Activated CD4-positive, alpha-beta T cell treated with anti-CD3 and anti-CD28 coated beads for 36 hours (primary cell): ENCODE measurements around the gene IFT20. TPM values are rescaled to one million over a fixed set of nuclear protein-coding genes. Genes with fewer than 3 reads are reported as not detected.
"Not testable (repeated sequence)": the region's sequence is repeated elsewhere in the genome, so short reads cannot be mapped to it uniquely, and the experiment has no call there.

Experiments
- ATAC-seq: fragments of 200-7000 bp; cut with Tn5 transposase; one replicate; pipeline ENCODE4 v1.10.0; 2021; ENCODE audit warnings: mild to moderate bottlenecking, moderate library complexity
- CTCF ChIA-PET: fragments of 350-600 bp; sonication (Branson Sonifier 250); formaldehyde crosslinking; loops from one replicate; lab custom pipeline; 2021; ENCODE audit warnings: antibody characterized with exemption; lab: Charles Lee
- POLR2A ChIA-PET: fragments of 350-600 bp; sonication (Branson Sonifier 250); formaldehyde crosslinking; loops from one replicate; lab custom pipeline; 2021; ENCODE audit warnings: antibody characterized with exemption, inconsistent platforms; lab: Charles Lee
- DNase-seq: peaks from one replicate; pipeline ENCODE4 v3.0.0-alpha.2; 2020
- H3K27ac Mint-ChIP-seq: one replicate; pipeline ENCODE4 v1.8.0; 2021; ENCODE audit warnings: mixed read lengths
- H3K27me3 Mint-ChIP-seq: one replicate; pipeline ENCODE4 v1.8.0; 2021; ENCODE audit warnings: mixed read lengths
- H3K36me3 Mint-ChIP-seq: one replicate; pipeline ENCODE4 v1.8.0; 2021; ENCODE audit warnings: low read depth, mixed read lengths
- H3K4me1 Mint-ChIP-seq: one replicate; pipeline ENCODE4 v1.8.0; 2021; ENCODE audit warnings: mixed read lengths
- H3K4me3 Mint-ChIP-seq: one replicate; pipeline ENCODE4 v1.8.0; 2021; ENCODE audit warnings: mild to moderate bottlenecking, moderate library complexity, mixed read lengths
- H3K9me3 Mint-ChIP-seq: one replicate; pipeline ENCODE4 v1.8.0; 2021; ENCODE audit warnings: low read depth, mixed read lengths
- intact Hi-C, 2 experiments: fragments of 100-400 bp; cut with DNase I in 1 of 2; cut with micrococcal nuclease in 1 of 2; formaldehyde crosslinking; loops; one replicate each; pipeline versions ENCODE4 v1.14.2 to v1.15.1; 2022 to 2024; cut with DNase I, micrococcal nuclease
- total RNA-seq, 2 experiments: library from RNA; stranded (reverse); gene quantifications; one replicate each; pipeline ENCODE4 v1.2.3, GENCODE V29; 2021

IFT20 gene
- total RNA-seq, 2 experiments from 2014 or later, result 12.9 to 17.3 TPM

DNA sequence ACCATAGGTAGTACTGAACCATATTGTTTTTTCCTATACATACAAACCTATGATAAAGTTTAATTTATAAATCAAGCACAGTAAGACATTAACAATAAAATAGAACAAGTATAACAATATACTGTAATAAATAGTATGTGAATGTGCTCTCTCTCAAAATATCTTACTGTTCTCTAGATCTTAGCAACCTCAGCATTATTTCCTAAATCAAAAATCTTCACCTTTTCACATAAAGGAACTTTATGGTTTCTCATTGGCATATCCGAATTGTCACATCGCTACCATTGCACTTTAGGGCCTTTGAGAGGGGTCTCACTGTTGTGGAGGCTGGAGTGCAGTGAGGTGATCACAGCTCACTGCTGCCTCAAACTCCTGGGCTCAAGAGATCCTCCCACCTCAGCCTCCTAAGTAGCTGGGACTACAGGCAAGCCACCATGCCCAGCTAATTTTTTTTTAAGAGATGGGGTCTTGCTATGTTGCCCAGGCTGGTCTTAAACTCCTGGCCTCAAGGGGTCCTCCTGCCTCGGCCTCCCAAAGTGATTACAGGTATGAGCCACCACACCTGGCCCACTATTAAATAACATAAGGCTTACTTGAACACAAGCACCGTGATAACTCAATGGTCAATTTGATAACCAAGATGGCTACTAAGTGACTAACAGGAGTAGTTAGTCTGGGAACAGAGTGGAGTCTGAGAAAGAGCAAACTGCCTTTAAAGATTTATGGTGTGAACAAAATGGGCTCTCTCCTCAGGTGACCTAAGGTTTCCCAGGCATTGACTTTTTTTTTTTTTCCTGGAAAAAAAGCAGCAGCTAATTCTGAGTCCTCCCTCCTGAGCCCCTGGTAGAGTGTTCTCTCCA, 19.2 kb downstream of the IFT20 start:
- CTCF ChIA-PET, result no interaction called here
- no peak overlapping the region for H3K4me3 Mint-ChIP-seq
- ATAC-seq, result no peak

DNA sequence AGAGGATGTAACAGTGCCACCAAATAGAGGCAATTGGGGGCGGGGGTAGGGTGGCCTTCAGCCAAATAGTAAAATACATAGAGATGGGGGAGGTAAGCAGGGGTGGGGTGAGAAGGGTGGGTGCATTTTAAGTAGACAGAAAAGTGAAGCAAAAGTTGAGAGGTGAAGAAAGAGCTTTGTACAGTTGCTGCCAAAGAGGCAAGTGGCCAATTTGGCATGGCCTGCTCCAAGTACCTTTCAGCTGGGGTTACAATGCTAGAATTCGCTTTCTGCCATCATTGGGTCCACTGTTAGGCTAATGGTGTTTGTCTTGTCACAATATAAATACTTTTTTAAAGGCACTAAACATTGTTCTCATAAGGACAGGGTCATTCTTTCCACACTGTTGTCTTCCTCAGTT, 21.4 kb downstream of the IFT20 start:
- CTCF ChIA-PET, result interaction anchor here (1.3 kb wide), 1 partner anchor 62 kb away, joined by 3 read pairs; no protein-coding TSS in a partner anchor
- H3K4me1 Mint-ChIP-seq, result peaks cover 10% of the 10 kb centered on the region
- H3K27ac Mint-ChIP-seq, result no peak overlapping the region
- intact Hi-C loops, result no loop called here
- H3K9me3 Mint-ChIP-seq, result no peaks in the 10 kb centered on the region
- POLR2A ChIA-PET, result interaction anchor here (0.6 kb wide), 1 partner anchor 11 kb away, joined by 4 read pairs; no protein-coding TSS in a partner anchor
- peaks cover 2% of the 10 kb centered on the region for H3K27me3 Mint-ChIP-seq
- no peak overlapping the region for H3K4me3 Mint-ChIP-seq
- ATAC-seq, result no peak
- H3K36me3 Mint-ChIP-seq, result no peaks in the 10 kb centered on the region
- DNase-seq, result no peak

More for the DNA sequence above, 19.2 kb downstream of the IFT20 start:
- H3K27me3 Mint-ChIP-seq, result peaks cover 2% of the 10 kb centered on the region
- peaks cover 21% of the 10 kb centered on the region for H3K4me1 Mint-ChIP-seq
- no peak overlapping the region for H3K27ac Mint-ChIP-seq
- no peak for DNase-seq
- H3K9me3 Mint-ChIP-seq, result no peaks in the 10 kb centered on the region
- intact Hi-C loops, result no loop called here
- POLR2A ChIA-PET, result no interaction called here
- peaks cover 6% of the 10 kb centered on the region for H3K36me3 Mint-ChIP-seq

DNA sequence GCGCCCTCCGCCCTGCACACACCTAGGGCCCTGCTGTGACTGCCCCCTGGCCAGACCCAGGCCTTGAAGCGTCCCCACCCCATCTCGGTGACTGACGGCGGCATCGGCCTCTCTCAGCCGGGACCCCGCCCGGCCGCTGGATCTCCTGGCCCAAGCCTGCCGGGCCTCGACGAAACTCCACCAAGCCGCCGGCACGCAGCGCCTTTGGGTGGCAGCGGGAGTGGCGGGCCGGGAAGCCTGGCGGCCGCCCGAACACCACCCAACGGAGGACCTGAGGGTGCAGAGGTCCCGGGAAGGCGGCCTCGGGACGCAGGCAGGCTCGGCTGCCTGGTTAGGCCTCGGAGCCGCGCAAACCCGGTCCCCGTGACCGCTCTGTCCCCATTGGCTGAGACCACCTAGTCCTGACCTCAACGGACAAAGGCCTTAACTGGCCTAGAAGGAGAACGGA, 28.3 kb downstream of the IFT20 start:
- intact Hi-C loops, result no loop called here
- Mint-ChIP-seq H3K27me3 (peaks cover 20% of the 10 kb centered on the region), H3K4me3 (no peak overlapping the region), H3K36me3 (no peaks in the 10 kb centered on the region), H3K9me3 (no peaks in the 10 kb centered on the region), H3K27ac (no peak overlapping the region), H3K4me1 (no peaks in the 10 kb centered on the region)
- ChIA-PET POLR2A (no interaction called here), CTCF (no interaction called here)
- ATAC-seq (no peak), DNase-seq (no peak)

DNA sequence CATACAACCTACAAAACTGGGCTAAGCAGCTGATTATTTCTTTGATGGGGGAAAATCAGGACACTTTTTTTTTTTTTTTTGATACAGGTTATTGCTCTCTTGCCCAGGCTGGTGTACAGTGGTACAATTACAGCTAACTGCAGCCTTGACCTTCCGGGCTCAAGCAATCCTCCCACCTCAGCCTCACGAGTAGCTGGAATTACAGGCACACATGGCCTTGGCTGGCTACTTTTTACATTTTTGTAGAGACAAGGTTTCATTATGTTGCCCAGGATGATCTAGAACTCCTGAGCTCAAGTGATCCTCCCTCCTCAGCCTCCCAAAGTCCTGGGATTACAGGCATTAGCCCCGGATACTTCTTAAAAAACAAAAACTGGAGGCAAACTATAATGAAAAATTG, 36.8 kb downstream of the IFT20 start:
- peaks cover 7% of the 10 kb centered on the region for H3K27me3 Mint-ChIP-seq
- ChIA-PET POLR2A (no interaction called here), CTCF (interaction anchor here (1.2 kb wide), 1 partner anchor 47 kb away, joined by 3 read pairs; no protein-coding TSS in a partner anchor)
- DNase-seq (no peak), ATAC-seq (no peak)
- no peak overlapping the region for H3K4me3 Mint-ChIP-seq
- no peaks in the 10 kb centered on the region for H3K9me3 Mint-ChIP-seq
- no peak overlapping the region for H3K27ac Mint-ChIP-seq
- peaks cover 15% of the 10 kb centered on the region for H3K4me1 Mint-ChIP-seq
- no peaks in the 10 kb centered on the region for H3K36me3 Mint-ChIP-seq
- intact Hi-C loops, result no loop called here

DNA sequence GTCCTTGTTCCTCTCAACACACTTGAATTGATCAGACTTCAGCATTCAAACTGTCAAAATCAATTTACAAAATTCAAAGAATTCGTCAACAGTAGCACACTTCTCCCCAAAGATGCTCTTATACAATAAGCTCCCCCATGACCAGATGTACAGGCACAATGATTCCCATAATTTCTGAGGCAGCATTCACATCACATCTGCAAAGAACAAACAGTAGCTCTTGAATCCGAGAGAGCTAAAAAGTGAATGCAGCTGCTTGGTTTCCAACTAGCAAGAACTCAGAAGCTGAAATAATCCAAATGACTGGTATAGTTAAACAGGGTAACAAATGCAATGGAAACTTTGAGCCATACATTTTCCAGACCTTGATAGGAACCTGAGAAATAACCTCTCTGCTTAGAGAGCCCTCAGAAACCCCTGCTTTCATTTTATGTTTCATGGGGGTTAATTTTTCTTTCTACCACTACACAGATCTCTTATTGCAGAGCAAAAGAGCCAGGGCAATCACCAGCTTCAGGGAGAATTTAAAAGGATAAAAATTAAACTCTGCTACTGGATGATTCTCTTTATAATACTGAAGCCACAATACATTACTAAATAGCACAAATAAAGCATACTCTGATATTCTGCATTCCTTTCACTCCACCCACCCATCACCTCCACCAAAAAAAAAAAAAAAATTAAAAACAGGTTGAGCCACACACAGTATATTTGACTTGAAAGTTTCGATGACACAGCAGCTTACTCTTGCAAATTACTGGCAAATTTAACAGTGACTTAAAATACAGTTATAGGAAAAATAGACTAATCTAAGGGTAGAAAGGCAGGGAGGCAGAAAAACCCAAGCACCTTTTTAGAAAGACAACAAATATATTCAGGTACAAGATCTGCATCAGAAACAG, 39.3 kb downstream of the IFT20 start:
- intact Hi-C loops, result loop anchor here in 1 of 2 experiments (1.0 kb wide), 1 partner anchor 18 kb away; no protein-coding TSS in a partner anchor
- Mint-ChIP-seq H3K9me3 (no peaks in the 10 kb centered on the region), H3K27ac (peak overlapping the region; percentile 76), H3K27me3 (peaks cover 10% of the 10 kb centered on the region), H3K4me3 (no peak overlapping the region), H3K4me1 (peaks cover 15% of the 10 kb centered on the region), H3K36me3 (no peaks in the 10 kb centered on the region)
- DNase-seq (no peak), ATAC-seq (peak; percentile 86)
- CTCF ChIA-PET, result interaction anchor here (0.9 to 1.0 kb wide), 2 partner anchors 15 to 44 kb away, joined by 3 to 6 read pairs; no protein-coding TSS in a partner anchor
- POLR2A ChIA-PET, result interaction anchor here (0.6 to 0.7 kb wide), 2 partner anchors 18 to 62 kb away, joined by 3 read pairs; a partner anchor contains a TSS

DNA sequence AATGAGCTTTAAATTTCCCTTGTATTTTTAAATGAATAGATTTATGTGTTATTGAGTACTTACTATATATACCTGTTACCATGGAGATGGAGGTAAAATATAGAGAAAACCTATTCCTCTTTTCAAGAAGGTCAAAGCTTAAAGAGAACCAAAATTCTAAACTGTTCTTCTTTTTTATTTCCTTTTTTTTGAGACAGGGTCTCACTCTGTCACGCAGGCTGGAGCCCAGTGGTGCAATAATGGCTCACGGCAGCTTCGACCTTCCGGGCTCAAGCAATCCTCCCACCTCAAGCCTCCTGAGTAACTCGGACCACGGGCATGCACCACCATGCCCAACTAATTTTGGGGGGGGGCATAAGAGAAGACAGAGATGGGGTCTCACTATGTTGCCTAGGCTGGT, 41.3 kb downstream of the IFT20 start:
- no peaks in the 10 kb centered on the region for H3K36me3 Mint-ChIP-seq
- DNase-seq (no peak), ATAC-seq (no peak)
- peaks cover 10% of the 10 kb centered on the region for H3K27me3 Mint-ChIP-seq
- peaks cover 15% of the 10 kb centered on the region for H3K4me1 Mint-ChIP-seq
- H3K9me3 Mint-ChIP-seq, result no peaks in the 10 kb centered on the region
- H3K27ac Mint-ChIP-seq, result no peak overlapping the region
- CTCF ChIA-PET, result interaction anchor here (0.9 to 1.0 kb wide), 2 partner anchors 18 to 553 kb away, joined by 3 to 5 read pairs; no protein-coding TSS in a partner anchor
- intact Hi-C loops, result no loop called here
- no peak overlapping the region for H3K4me3 Mint-ChIP-seq
- POLR2A ChIA-PET, result no interaction called here

DNA sequence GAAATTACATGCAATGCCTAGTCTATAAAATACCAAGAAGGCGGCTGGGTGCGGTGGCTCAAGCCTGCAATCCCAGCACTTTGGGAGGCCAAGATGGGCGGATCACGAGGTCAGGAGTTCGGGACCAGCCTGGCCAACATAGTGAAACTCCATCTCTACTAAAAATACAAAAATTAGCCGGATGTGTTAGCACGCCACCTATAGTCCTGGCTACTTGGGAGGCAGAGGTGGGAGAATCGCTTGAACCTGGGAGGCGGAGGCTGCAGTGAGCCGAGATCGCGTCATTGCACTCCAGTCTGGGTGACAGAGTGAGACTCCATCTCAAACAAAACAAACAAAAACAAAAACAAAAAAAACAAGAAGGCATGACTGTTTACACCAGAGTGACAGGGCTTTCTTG, 42.4 kb downstream of the IFT20 start:
- H3K36me3 Mint-ChIP-seq, intact Hi-C loops, H3K27ac Mint-ChIP-seq, ATAC-seq, H3K4me3 Mint-ChIP-seq, POLR2A ChIA-PET, CTCF ChIA-PET, DNase-seq, H3K9me3 Mint-ChIP-seq, H3K27me3 Mint-ChIP-seq: not testable (repeated sequence)
- peaks cover 15% of the 10 kb centered on the region for H3K4me1 Mint-ChIP-seq

DNA sequence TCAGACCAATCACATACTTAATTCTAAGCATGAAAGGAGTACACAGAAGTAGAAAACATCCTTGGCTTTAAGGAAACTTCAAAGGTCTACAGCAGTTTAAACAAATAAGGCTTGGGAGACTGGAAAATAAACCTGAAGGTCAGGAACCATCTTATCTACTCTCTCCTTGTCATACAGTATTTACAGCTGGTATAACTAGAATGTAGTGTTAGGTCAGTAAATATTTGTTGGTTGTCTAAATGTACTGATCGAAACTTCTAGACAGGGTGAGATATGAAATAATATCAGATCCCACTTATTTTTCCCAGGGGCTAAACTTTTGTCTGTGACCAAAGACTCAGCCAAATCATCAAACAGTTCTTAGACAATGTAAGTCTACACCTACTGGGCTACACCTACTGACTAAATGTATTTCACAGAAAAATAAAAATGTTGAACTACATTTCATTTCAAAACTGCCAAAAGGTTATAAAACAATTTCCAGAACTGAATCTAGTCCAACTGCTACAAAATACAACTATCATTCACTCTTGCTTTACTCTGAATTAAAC, 43.4 kb downstream of the IFT20 start:
- Mint-ChIP-seq H3K9me3 (no peaks in the 10 kb centered on the region), H3K4me3 (no peak overlapping the region), H3K36me3 (no peaks in the 10 kb centered on the region), H3K27ac (no peak overlapping the region), H3K4me1 (peaks cover 14% of the 10 kb centered on the region), H3K27me3 (peaks cover 10% of the 10 kb centered on the region)
- intact Hi-C loops, result no loop called here
- ATAC-seq (no peak), DNase-seq (no peak)
- CTCF ChIA-PET, result no interaction called here
- POLR2A ChIA-PET, result no interaction called here

DNA sequence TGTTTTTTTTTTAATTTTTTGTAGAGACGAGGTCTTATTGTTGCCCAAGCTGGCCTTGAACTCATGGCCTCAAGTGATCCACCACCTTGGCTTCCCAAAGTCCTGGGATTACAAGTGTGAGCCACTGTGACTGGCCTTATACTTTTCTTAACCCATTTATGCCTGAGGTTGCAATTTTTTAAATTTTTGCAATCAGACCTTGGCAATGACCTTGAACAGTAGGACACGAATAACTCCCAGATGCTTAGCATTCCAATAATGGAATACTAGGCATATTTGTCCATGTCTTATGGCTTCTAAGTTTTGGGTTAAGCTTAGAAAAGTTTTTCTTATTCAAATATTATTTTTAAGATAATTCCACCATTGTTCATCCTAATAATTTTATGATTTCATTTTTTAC, 44.6 kb downstream of the IFT20 start:
- Mint-ChIP-seq H3K36me3 (no peaks in the 10 kb centered on the region), H3K4me1 (peaks cover 3% of the 10 kb centered on the region), H3K9me3 (no peaks in the 10 kb centered on the region), H3K27ac (no peak overlapping the region), H3K27me3 (peaks cover 10% of the 10 kb centered on the region), H3K4me3 (no peak overlapping the region)
- intact Hi-C loops, result no loop called here
- DNase-seq (no peak), ATAC-seq (no peak)
- ChIA-PET CTCF (interaction anchor here (1.0 to 1.3 kb wide), 3 partner anchors 10 to 35 kb away, joined by 3 to 4 read pairs (median 4); no protein-coding TSS in a partner anchor), POLR2A (no interaction called here)

DNA sequence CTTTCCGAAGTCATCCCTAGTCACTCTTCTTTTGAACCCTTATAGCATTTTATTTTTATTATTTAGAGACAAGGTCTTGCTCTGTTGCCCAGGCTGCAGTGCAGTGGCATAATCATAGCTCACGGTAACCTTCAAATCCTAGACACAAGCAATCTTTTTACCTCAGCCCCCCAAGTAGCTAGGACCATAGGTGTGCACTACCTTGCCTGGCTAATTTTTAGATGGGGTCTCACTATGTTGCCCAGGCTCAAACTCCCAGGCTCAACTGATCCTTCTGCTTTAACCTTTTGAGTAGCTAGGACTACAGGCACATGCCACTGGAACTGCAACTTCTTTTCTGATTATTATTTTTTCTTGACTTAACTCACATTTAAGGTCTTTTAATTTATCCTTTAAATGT, 49.3 kb downstream of the IFT20 start:
- Mint-ChIP-seq H3K27ac (no peak overlapping the region), H3K9me3 (no peaks in the 10 kb centered on the region), H3K4me3 (no peak overlapping the region), H3K4me1 (no peaks in the 10 kb centered on the region), H3K27me3 (peaks cover 1% of the 10 kb centered on the region), H3K36me3 (no peaks in the 10 kb centered on the region)
- DNase-seq, result no peak
- ATAC-seq, result no peak
- intact Hi-C loops, result no loop called here
- ChIA-PET POLR2A (no interaction called here), CTCF (no interaction called here)

DNA sequence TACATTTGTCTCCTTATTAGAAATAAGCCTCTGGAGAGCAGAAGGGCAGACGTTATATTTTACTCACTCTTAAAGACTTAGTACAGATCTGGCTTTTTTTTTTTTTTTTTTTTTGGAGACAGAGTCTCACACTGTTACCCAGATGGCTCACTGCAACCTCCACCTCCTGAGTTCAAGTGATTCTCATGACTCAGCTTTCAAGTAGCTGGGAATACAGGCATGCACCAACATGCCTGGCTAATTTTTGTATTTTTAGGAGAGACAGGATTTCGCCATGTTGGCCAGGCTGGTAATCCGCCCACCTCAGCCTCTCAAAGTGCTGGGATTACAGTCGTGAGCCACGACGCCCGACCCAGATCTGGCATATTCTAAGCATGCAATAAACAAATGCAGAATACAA, 52.7 kb downstream of the IFT20 start:
- H3K27me3 Mint-ChIP-seq, result peaks cover 12% of the 10 kb centered on the region
- CTCF ChIA-PET, result no interaction called here
- ATAC-seq, result no peak

More for the DNA sequence above, 52.7 kb downstream of the IFT20 start:
- intact Hi-C loops, result no loop called here
- H3K27ac Mint-ChIP-seq, result no peak overlapping the region
- no peak overlapping the region for H3K4me3 Mint-ChIP-seq
- POLR2A ChIA-PET, result no interaction called here
- H3K36me3 Mint-ChIP-seq, result no peaks in the 10 kb centered on the region
- no peaks in the 10 kb centered on the region for H3K9me3 Mint-ChIP-seq
- DNase-seq, result no peak
- peaks cover 10% of the 10 kb centered on the region for H3K4me1 Mint-ChIP-seq
